Measurements from ENCODE around the gene DYRK3. TPM values are rescaled to one million over a fixed set of nuclear protein-coding genes. Genes with fewer than 3 reads are reported as not detected.

The DYRK3 gene
- total RNA-seq, 1 donor from 2014 or later: 17.9 TPM

GRCh38 chr1:206681359-206681758, 46.0 kb downstream of the DYRK3 start:
- TF ChIP-seq, protein P1, sequence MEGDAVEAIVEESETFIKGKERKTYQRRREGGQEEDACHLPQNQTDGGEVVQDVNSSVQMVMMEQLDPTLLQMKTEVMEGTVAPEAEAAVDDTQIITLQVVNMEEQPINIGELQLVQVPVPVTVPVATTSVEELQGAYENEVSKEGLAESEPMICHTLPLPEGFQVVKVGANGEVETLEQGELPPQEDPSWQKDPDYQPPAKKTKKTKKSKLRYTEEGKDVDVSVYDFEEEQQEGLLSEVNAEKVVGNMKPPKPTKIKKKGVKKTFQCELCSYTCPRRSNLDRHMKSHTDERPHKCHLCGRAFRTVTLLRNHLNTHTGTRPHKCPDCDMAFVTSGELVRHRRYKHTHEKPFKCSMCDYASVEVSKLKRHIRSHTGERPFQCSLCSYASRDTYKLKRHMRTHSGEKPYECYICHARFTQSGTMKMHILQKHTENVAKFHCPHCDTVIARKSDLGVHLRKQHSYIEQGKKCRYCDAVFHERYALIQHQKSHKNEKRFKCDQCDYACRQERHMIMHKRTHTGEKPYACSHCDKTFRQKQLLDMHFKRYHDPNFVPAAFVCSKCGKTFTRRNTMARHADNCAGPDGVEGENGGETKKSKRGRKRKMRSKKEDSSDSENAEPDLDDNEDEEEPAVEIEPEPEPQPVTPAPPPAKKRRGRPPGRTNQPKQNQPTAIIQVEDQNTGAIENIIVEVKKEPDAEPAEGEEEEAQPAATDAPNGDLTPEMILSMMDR (IDR thresholded peaks at IDR 0.05): no peak
- H3K4me3 ChIP-seq: no peak overlapping the region
- intact Hi-C loops (cut with DNase I): no loop called here
- no peaks in the 10 kb centered on the region for H3K9me3 ChIP-seq
- H3K36me3 ChIP-seq: no peaks in the 10 kb centered on the region
- no peak overlapping the region for H3K27ac ChIP-seq
- DNase-seq (ENCODE audit: low spot score in 2 of 2): no peak
- no peaks in the 10 kb centered on the region for H3K27me3 ChIP-seq
- peaks cover 0 to 2% of the 10 kb centered on the region in 2 donors for H3K4me1 ChIP-seq

GRCh38 chr1:206682111-206682510, 46.8 kb downstream of the DYRK3 start:
- peaks cover 0 to 7% of the 10 kb centered on the region in 2 donors for H3K4me1 ChIP-seq
- DNase-seq (ENCODE audit: low spot score in 2 of 2): no peak
- H3K9me3 ChIP-seq: no peaks in the 10 kb centered on the region
- H3K4me3 ChIP-seq: no peak overlapping the region
- TF ChIP-seq, protein P1 (IDR thresholded peaks at IDR 0.05): no peak
- H3K27me3 ChIP-seq: no peaks in the 10 kb centered on the region
- intact Hi-C loops (cut with DNase I): no loop called here
- H3K36me3 ChIP-seq: no peaks in the 10 kb centered on the region
- H3K27ac ChIP-seq: no peak overlapping the region

GRCh38 chr1:206683313-206683712, 48.0 kb downstream of the DYRK3 start:
- TF ChIP-seq, protein P1 (IDR thresholded peaks at IDR 0.05): no peak
- no peak overlapping the region for H3K4me3 ChIP-seq
- no peak for DNase-seq (ENCODE audit: low spot score in 2 of 2)

GRCh38 chr1:206684003-206684402, 48.7 kb downstream of the DYRK3 start:
- no peaks in the 10 kb centered on the region for H3K36me3 ChIP-seq
- intact Hi-C loops (cut with DNase I): loop anchor here (1.0 to 2.0 kb wide), 4 partner anchors 9 to 71 kb away; partner anchors contain the start of genes DYRK3 and EIF2D
- H3K27me3 ChIP-seq: no peaks in the 10 kb centered on the region
- no peak for DNase-seq (ENCODE audit: low spot score in 2 of 2)
- H3K4me1 ChIP-seq: peaks cover 7 to 21% of the 10 kb centered on the region in 2 donors
- TF ChIP-seq, protein P1 (IDR thresholded peaks at IDR 0.05): no peak
- H3K27ac ChIP-seq: no peak overlapping the region
- H3K9me3 ChIP-seq: no peaks in the 10 kb centered on the region
- peak overlapping the region in 1 of 2 donors; percentile 72 for H3K4me3 ChIP-seq

More at GRCh38 chr1:206683313-206683712, 48.0 kb downstream of the DYRK3 start:
- H3K36me3 ChIP-seq: no peaks in the 10 kb centered on the region
- H3K27ac ChIP-seq: no peak overlapping the region
- H3K9me3 ChIP-seq: no peaks in the 10 kb centered on the region
- H3K27me3 ChIP-seq: no peaks in the 10 kb centered on the region
- intact Hi-C loops (cut with DNase I): no loop called here
- peaks cover 3 to 14% of the 10 kb centered on the region in 2 donors for H3K4me1 ChIP-seq

GRCh38 chr1:206684478-206685333, 49.4 kb downstream of the DYRK3 start, which contains the start of gene MAPKAPK2:
TSS of gene MAPKAPK2 (plus strand) at chr1:206684905. CDS start at chr1:206685230, 325 bp downstream.
- Histone ChIP-seq H3K27me3 (no peaks in the 10 kb centered on the region), H3K27ac (peak within 1 kb of the TSS; percentile 95 to 98), H3K9me3 (no peaks in the 10 kb centered on the region), H3K4me3 (peak within 1 kb of the TSS; percentile 72 to 89), H3K4me1 (peaks cover 9 to 28% of the 10 kb centered on the region in 2 donors), H3K36me3 (no peaks in the 10 kb centered on the region)
- TF ChIP-seq, protein P1 (IDR thresholded peaks at IDR 0.05): no peak
- DNase-seq (ENCODE audit: low spot score in 2 of 2): peak in 1 of 2 donors; percentile 88
- intact Hi-C loops (cut with DNase I): loop anchor here (1.0 to 5.0 kb wide), 6 partner anchors 9 to 177 kb away; partner anchors contain the start of genes DYRK3, EIF2D and RASSF5
